GM12872 (cell line): Measurements from ENCODE around the gene MRFAP1L1.

ENCODE experiments used
- TF ChIP-seq, protein P1 (sequence below): IDR thresholded peaks from 3 replicates; pipeline ENCODE4 v1.5.1; 2011; ENCODE audit warnings: low read depth, mild to moderate bottlenecking, low read length, moderate library complexity; ENCODE audit not compliant: insufficient read depth

MRFAP1L1 gene

DNA sequence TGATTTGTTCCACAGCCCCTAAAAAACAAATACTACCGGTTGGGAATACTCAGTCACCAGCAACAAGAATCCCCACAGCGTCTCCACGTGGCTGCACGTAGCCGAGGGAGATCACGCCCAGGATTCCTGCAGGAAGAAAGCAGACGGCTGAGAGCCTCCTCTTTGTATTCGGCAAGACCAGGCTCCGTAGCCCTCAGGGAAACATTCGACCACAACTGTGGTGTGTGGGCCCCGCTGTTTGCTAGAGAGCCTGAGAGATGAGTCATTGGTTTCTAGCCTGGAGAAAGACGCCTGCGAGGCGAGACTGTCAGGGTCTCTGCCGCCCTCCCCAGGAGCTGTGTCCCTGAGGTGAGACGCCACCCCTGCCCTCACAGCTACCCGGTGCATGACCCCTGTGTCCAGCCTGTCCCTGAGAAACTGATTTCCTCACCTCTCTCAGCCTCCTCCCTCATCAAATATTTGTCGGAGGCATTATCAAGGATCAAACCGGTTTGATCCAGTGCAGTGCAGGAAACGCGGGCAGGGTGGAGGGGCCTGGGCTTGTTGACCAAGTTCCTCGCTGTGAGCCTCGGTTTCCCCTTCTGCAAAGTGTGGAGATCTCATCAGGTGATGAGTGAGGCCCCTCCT lies 20.7 kb downstream of the MRFAP1L1 start:
- TF ChIP-seq, protein P1, sequence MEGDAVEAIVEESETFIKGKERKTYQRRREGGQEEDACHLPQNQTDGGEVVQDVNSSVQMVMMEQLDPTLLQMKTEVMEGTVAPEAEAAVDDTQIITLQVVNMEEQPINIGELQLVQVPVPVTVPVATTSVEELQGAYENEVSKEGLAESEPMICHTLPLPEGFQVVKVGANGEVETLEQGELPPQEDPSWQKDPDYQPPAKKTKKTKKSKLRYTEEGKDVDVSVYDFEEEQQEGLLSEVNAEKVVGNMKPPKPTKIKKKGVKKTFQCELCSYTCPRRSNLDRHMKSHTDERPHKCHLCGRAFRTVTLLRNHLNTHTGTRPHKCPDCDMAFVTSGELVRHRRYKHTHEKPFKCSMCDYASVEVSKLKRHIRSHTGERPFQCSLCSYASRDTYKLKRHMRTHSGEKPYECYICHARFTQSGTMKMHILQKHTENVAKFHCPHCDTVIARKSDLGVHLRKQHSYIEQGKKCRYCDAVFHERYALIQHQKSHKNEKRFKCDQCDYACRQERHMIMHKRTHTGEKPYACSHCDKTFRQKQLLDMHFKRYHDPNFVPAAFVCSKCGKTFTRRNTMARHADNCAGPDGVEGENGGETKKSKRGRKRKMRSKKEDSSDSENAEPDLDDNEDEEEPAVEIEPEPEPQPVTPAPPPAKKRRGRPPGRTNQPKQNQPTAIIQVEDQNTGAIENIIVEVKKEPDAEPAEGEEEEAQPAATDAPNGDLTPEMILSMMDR, result no peak

DNA sequence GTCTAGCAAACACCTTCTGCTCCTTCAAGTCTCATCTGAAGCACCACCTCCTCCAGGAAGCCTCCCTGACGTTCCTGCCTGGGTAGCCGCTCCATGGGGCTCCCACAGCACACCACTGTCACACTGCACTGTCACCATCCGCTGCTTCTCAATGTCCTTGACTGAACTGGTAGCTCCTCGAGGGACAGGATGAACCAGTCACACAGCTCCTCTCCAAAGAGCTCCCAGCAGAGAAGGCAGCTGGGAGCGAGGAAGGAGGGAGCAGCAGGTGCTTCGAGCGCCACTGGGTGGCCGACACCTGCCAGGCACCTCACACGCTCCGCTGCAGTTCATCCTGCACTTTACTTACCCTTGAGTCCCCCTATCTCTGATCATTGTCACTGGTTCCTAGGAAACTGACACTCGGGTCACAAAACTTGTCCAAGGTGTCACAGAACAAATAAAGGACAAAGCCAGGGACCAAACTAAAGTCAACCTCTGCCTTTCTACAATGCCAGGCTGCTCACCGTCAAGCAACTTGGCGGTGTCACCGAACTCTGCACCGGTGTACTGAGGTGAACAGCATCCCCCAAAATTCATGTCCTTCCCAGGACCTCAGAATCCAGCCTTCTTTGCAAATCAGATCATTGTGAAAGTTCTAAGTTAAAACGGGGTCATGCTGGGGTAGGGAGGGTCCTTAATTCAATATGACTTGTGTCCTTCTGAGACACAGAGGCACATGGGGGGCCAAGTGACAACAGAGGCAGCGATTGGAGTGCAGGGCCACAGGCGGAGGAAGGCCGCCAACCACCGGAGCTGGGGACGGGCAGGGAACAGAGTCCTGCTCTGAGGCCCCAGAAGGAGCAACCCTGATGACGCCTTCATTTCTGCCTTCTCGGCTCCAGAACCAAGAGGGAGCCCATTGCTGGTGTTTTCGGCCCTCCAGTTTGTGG lies 21.5 kb downstream of the MRFAP1L1 start:
- TF ChIP-seq, protein P1, result no peak

DNA sequence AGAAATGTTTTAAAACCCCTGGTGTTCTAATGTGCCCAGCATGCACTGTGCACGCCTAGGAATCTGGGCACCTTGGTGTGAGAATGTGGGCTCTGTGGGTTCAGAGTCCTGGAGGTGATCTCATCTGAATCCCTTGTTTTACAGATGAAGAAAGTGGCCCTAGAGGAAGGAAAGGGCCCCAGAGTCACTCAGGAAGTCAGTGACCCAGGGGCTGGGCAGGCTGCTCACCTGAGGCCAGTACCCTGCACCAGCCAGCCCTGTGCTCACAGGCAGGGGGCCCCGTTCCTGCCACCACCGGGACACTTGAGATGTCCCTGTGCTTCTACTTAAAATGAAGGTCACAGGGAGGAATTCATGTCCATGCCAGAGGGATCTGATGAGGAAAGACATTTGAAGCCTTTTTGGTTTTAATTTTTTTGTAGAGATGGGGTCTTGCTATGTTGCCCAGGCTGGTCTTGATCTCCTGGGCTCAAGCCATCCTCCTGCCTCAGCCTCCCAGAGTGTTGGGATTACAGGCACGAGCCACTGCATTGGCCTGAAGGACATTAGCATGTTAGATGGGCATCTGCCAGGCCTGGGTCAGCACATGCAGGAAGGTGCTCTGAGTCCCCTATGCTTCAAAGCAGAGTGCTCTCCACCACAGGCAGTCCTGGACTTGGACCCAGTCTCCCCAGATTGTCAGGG lies 23.4 kb downstream of the MRFAP1L1 start:
- TF ChIP-seq, protein P1, result no peak

DNA sequence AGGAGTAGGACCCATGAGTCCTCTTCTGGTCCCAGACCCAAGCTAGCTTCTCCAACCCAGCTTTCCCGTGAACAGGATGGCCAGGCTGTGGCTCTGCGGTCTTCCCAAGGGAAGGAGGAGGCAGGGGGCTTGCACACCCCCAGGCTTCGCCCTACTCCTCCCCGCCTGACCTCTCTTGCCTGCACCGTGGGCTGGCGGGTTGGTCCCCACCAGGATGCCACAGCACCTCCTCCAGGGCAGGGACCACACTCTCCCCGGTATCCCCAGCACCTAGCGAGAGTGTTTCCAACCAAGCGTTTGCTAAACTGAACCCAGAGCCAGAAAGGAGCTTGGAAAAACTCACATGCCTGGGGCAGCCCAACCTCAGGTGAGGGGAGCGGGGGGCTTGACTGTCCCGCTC lies 25.0 kb downstream of the MRFAP1L1 start:
- TF ChIP-seq, protein P1, result no peak

DNA sequence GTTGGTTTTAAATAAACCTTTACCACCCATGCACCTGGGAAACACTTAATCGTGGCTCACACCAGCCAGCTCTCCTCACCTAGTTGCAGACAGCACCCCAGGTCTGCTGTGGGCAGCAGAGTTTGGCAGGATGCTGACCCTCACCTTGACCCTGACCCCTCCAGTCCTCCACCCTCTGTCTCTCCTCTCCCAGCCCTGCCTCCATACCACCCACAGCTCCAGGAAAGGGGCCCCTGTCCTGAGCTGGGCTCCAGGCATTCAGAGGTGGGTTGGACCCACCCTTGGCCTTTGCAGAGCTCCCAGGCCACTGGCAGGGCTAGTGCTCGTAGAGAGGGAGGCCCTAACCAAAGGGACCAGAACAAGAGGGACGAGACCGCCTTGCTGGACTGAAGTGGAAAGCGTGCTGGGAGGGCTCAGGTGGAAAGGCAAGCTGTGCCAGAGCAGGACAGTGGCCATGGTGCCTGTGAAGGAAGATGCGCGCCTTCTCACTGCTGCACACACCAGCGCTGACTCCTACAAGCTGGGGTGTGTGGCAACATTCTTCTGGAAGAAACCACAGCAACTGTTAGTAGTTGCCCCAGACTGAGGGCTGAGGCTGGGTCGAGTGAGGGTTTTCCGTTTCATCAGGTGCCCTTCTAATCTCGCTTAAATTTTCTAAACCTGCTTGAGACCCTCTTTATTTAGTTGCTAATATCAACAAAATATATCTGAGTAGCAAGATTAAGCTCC lies 26.6 kb downstream of the MRFAP1L1 start:
- TF ChIP-seq, protein P1, result no peak

DNA sequence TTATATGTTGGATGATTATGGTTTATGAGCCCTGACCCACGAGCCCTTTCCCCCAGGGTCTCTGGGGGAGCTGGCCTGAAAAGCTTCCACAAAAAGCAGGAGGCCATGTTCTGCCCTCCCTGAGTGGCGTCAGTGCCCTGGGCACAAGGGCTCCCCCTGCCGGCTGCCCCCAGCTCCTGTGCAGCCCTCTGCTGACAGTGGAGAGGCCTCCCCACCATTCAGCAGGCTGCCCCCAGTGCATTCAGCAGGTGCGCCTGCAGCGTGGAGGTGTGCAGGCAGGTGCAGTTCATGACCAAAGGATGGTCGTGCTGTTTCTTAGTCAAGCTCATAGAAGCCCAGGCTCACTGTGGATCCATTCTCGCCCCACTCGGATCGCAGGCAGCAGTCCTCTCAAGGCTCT lies 28.5 kb downstream of the MRFAP1L1 start:
- TF ChIP-seq, protein P1, result no peak
